HepG2 (cell line): ENCODE results near the gene TBCD.

ENCODE experiments used
- EP300 ChIP-seq, 3 experiments: sonication (generic) in 1 of 3; formaldehyde crosslinking in 1 of 3; IDR thresholded peaks; 2 replicates each; pipeline versions ENCODE4 v1.5.1 to v1.6.1; 2011 to 2020; ENCODE audit warnings: low read depth in 2 of 3, low read length in 2 of 3, borderline replicate concordance in 1 of 3, improper control_type of control experiment in 1 of 3, mild to moderate bottlenecking in 1 of 3, missing genetic modification reagents in 1 of 3, moderate library complexity in 1 of 3
- HNRNPUL1 ChIP-seq: fragments of 200-400 bp; formaldehyde crosslinking; IDR thresholded peaks from 2 replicates; pipeline ENCODE4 v1.6.1; 2017; ENCODE audit warnings: low read depth, mild to moderate bottlenecking, low read length, moderate library complexity
- MAZ ChIP-seq, 2 experiments: sonication (generic) in 1 of 2; formaldehyde crosslinking in 1 of 2; IDR thresholded peaks; 2 replicates each; pipeline versions ENCODE4 v1.5.0 to v1.6.1; 2012 to 2020; ENCODE audit warnings: low read depth in 2 of 2, mild to moderate bottlenecking in 2 of 2, borderline replicate concordance in 1 of 2, improper control_type of control experiment in 1 of 2, low read length in 1 of 2, missing genetic modification reagents in 1 of 2, moderate library complexity in 1 of 2
- POLR2G ChIP-seq: fragments of 200-400 bp; formaldehyde crosslinking; IDR thresholded peaks from 2 replicates; pipeline ENCODE4 v1.6.1; 2018; ENCODE audit warnings: mild to moderate bottlenecking, low read depth, low read length, moderate library complexity
- RAD21 ChIP-seq: fragments of 450-650 bp; formaldehyde crosslinking; IDR thresholded peaks from 2 replicates; pipeline ENCODE4 v1.5.0; 2020; ENCODE audit warnings: mild to moderate bottlenecking
- SETDB1 ChIP-seq: sonication (generic); formaldehyde crosslinking; IDR thresholded peaks from 2 replicates; pipeline ENCODE4 v1.5.1; 2020; ENCODE audit warnings: missing genetic modification reagents, mild to moderate bottlenecking, borderline replicate concordance
- TEAD3 ChIP-seq: optimal IDR thresholded peaks from 2 replicates; pipeline ENCODE3; 2016; ENCODE audit warnings: borderline replicate concordance
- ZBTB21 ChIP-seq: sonication (generic); formaldehyde crosslinking; IDR thresholded peaks from 2 replicates; pipeline ENCODE4 v1.4.0; 2020; ENCODE audit warnings: missing genetic modification reagents
- ZBTB8A ChIP-seq: sonication (generic); formaldehyde crosslinking; IDR thresholded peaks from 2 replicates; pipeline ENCODE4 v1.4.0; 2020; ENCODE audit warnings: mild to moderate bottlenecking, low read depth, missing genetic modification reagents, borderline replicate concordance
- TF ChIP-seq, protein P1 (sequence below): sonication (generic); formaldehyde crosslinking; IDR thresholded peaks from 2 replicates; pipeline ENCODE4 v1.4.0; 2020; ENCODE audit warnings: missing genetic modification reagents, borderline replicate concordance
- TF ChIP-seq, protein P2 (sequence below): sonication (generic); formaldehyde crosslinking; IDR thresholded peaks from 2 replicates; pipeline ENCODE4 v1.5.1; 2020; ENCODE audit warnings: missing genetic modification reagents, mild to moderate bottlenecking, borderline replicate concordance
- TF ChIP-seq, protein P3 (sequence below): IDR thresholded peaks from 2 replicates; pipeline ENCODE4 v1.6.1; 2016; ENCODE audit warnings: low read depth, missing genetic modification reagents, missing compliant biosample characterization
- TF ChIP-seq, protein P4 (sequence below): sonication (generic); formaldehyde crosslinking; IDR thresholded peaks from 2 replicates; pipeline ENCODE4 v1.5.0; 2020; ENCODE audit warnings: mild to moderate bottlenecking, missing genetic modification reagents, moderate library complexity
- TF ChIP-seq, protein P5 (sequence below): IDR thresholded peaks from 2 replicates; pipeline ENCODE4 v1.6.1; 2012; ENCODE audit warnings: inconsistent platforms

DNA sequence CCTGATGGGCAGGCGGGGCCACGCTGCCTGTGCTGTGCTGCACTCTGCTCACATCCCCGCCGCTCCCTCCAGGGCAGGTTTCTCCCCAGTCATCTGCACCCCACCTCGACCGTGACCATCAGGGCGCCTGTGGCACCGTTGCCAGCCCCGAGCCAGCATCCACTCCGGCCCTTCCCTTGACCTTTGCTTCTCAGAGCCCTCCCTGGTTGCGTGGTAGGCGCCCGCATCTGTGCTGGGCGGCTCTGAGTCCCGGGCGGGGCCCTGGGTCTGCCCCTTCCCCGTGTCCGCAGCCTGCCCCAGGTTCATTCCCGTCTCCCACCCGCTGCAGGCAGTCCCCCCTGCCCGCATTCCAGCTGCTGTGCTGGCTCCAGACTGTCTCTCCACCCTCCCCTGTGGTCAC is 54.8 kb downstream of the TBCD start:
- TF ChIP-seq, protein P1, sequence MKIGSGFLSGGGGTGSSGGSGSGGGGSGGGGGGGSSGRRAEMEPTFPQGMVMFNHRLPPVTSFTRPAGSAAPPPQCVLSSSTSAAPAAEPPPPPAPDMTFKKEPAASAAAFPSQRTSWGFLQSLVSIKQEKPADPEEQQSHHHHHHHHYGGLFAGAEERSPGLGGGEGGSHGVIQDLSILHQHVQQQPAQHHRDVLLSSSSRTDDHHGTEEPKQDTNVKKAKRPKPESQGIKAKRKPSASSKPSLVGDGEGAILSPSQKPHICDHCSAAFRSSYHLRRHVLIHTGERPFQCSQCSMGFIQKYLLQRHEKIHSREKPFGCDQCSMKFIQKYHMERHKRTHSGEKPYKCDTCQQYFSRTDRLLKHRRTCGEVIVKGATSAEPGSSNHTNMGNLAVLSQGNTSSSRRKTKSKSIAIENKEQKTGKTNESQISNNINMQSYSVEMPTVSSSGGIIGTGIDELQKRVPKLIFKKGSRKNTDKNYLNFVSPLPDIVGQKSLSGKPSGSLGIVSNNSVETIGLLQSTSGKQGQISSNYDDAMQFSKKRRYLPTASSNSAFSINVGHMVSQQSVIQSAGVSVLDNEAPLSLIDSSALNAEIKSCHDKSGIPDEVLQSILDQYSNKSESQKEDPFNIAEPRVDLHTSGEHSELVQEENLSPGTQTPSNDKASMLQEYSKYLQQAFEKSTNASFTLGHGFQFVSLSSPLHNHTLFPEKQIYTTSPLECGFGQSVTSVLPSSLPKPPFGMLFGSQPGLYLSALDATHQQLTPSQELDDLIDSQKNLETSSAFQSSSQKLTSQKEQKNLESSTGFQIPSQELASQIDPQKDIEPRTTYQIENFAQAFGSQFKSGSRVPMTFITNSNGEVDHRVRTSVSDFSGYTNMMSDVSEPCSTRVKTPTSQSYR, result no peak
- TF ChIP-seq, protein P2, sequence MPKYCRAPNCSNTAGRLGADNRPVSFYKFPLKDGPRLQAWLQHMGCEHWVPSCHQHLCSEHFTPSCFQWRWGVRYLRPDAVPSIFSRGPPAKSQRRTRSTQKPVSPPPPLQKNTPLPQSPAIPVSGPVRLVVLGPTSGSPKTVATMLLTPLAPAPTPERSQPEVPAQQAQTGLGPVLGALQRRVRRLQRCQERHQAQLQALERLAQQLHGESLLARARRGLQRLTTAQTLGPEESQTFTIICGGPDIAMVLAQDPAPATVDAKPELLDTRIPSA (CRISPR knock-in tag), result no peak
- TF ChIP-seq, protein P3, sequence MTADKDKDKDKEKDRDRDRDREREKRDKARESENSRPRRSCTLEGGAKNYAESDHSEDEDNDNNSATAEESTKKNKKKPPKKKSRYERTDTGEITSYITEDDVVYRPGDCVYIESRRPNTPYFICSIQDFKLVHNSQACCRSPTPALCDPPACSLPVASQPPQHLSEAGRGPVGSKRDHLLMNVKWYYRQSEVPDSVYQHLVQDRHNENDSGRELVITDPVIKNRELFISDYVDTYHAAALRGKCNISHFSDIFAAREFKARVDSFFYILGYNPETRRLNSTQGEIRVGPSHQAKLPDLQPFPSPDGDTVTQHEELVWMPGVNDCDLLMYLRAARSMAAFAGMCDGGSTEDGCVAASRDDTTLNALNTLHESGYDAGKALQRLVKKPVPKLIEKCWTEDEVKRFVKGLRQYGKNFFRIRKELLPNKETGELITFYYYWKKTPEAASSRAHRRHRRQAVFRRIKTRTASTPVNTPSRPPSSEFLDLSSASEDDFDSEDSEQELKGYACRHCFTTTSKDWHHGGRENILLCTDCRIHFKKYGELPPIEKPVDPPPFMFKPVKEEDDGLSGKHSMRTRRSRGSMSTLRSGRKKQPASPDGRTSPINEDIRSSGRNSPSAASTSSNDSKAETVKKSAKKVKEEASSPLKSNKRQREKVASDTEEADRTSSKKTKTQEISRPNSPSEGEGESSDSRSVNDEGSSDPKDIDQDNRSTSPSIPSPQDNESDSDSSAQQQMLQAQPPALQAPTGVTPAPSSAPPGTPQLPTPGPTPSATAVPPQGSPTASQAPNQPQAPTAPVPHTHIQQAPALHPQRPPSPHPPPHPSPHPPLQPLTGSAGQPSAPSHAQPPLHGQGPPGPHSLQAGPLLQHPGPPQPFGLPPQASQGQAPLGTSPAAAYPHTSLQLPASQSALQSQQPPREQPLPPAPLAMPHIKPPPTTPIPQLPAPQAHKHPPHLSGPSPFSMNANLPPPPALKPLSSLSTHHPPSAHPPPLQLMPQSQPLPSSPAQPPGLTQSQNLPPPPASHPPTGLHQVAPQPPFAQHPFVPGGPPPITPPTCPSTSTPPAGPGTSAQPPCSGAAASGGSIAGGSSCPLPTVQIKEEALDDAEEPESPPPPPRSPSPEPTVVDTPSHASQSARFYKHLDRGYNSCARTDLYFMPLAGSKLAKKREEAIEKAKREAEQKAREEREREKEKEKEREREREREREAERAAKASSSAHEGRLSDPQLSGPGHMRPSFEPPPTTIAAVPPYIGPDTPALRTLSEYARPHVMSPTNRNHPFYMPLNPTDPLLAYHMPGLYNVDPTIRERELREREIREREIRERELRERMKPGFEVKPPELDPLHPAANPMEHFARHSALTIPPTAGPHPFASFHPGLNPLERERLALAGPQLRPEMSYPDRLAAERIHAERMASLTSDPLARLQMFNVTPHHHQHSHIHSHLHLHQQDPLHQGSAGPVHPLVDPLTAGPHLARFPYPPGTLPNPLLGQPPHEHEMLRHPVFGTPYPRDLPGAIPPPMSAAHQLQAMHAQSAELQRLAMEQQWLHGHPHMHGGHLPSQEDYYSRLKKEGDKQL (CRISPR knock-in tag), result no peak
- TF ChIP-seq RAD21 (CRISPR knock-in tag), result no peak
- TF ChIP-seq HNRNPUL1, result no peak
- no peak for TF ChIP-seq ZBTB8A (CRISPR knock-in tag)
- no peak for TF ChIP-seq EP300 (IDR thresholded peaks at IDR 0.05; ENCODE audit: low read depth in 2 of 2, low read length in 2 of 2)
- TF ChIP-seq EP300 (CRISPR knock-in tag; IDR thresholded peaks at IDR 0.05; ENCODE audit: borderline replicate concordance), result no peak
- no peak for TF ChIP-seq ZBTB21 (CRISPR knock-in tag)
- TF ChIP-seq, protein P4, sequence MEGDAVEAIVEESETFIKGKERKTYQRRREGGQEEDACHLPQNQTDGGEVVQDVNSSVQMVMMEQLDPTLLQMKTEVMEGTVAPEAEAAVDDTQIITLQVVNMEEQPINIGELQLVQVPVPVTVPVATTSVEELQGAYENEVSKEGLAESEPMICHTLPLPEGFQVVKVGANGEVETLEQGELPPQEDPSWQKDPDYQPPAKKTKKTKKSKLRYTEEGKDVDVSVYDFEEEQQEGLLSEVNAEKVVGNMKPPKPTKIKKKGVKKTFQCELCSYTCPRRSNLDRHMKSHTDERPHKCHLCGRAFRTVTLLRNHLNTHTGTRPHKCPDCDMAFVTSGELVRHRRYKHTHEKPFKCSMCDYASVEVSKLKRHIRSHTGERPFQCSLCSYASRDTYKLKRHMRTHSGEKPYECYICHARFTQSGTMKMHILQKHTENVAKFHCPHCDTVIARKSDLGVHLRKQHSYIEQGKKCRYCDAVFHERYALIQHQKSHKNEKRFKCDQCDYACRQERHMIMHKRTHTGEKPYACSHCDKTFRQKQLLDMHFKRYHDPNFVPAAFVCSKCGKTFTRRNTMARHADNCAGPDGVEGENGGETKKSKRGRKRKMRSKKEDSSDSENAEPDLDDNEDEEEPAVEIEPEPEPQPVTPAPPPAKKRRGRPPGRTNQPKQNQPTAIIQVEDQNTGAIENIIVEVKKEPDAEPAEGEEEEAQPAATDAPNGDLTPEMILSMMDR (CRISPR knock-in tag), result no peak
- TF ChIP-seq POLR2G, result no peak
- TF ChIP-seq, protein P5, sequence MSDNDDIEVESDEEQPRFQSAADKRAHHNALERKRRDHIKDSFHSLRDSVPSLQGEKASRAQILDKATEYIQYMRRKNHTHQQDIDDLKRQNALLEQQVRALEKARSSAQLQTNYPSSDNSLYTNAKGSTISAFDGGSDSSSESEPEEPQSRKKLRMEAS, result no peak
- no peak for TF ChIP-seq MAZ (IDR thresholded peaks at IDR 0.05; ENCODE audit: borderline replicate concordance, low read depth, low read length)
- TF ChIP-seq MAZ (CRISPR knock-in tag; IDR thresholded peaks at IDR 0.05; ENCODE audit: low read depth), result no peak
- no peak for TF ChIP-seq TEAD3 (CRISPR knock-in tag)
- TF ChIP-seq SETDB1, result no peak
